BLaER1 (cell line): ENCODE results near the gene KMT5C.

Experiments
- H3K27ac ChIP-seq: shearing (Covaris generic); formaldehyde crosslinking; 2 replicates; pipeline ENCODE4 v1.8.1; 2022
- H3K27me3 ChIP-seq: shearing (Covaris generic); formaldehyde crosslinking; 2 replicates; pipeline ENCODE4 v1.8.1; 2022
- H3K36me3 ChIP-seq: shearing (Covaris generic); formaldehyde crosslinking; 2 replicates; pipeline ENCODE4 v1.8.1; 2022
- H3K4me1 ChIP-seq: shearing (Covaris generic); formaldehyde crosslinking; 2 replicates; pipeline ENCODE4 v1.8.1; 2022
- H3K4me2 ChIP-seq: shearing (Covaris generic); formaldehyde crosslinking; 2 replicates; pipeline ENCODE4 v1.8.1; 2022
- H3K4me3 ChIP-seq: shearing (Covaris generic); formaldehyde crosslinking; 2 replicates; pipeline ENCODE4 v1.8.1; 2022
- H3K9ac ChIP-seq: shearing (Covaris generic); formaldehyde crosslinking; 2 replicates; pipeline ENCODE4 v1.8.1; 2022
- H3K9me3 ChIP-seq: shearing (Covaris generic); formaldehyde crosslinking; 2 replicates; pipeline ENCODE4 v1.8.1; 2022
- H4K20me1 ChIP-seq: shearing (Covaris generic); formaldehyde crosslinking; 2 replicates; pipeline ENCODE4 v1.8.1; 2022
- Cebpa-rat ChIP-seq: shearing (Covaris generic); IDR thresholded peaks from 2 replicates; pipeline ENCODE4 v1.8.1; 2022

Gene KMT5C

DNA sequence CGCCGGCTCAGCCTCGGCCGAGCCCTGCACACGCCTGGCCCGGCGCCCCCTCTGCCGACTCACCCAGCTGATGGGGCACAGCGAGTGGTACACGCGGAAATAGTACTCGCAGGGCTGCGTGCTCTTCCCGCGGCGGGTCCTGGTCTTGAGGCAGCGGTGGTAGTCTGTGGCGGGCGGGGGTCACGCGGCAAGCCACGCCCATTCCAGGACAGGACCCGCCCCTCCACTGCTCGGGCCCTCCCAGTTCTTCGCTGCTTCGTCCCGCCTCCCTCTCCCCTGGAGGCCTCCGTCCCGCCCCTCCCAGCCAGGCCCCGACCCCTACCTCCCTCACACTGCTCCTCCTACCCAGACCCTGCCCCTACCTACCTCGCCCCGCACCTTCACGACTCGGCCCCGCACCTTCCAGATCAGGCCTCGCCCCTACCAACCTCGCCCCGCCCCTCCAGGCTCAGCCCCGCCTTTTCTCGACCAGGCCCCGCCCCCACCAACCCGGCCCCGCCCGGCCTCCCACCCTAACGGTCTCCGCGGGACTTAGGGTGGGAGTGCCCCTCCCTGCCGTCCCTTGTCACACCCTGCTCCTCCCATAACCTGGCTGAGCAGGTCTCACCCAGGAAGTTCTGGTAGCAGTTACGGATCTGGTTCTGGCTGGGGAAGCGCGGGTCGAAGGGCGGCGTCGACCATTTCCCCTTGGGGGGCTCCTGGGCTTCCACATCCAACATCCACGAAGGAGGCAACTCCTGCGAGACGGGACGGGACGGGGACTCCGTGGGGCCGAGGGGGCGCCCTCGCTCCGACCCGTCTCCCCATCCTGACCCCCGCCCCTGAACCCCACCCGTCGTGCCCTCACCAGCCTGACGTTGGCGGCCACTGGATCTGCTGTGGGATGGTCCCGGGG, 14.4 kb downstream of the KMT5C start:
- peaks cover 4% of the 10 kb centered on the region; the same call in 1 of the 2 replicates for H4K20me1 ChIP-seq
- H3K4me2 ChIP-seq: peak overlapping the region; percentile 98
- peaks cover 65% of the 10 kb centered on the region for H3K27me3 ChIP-seq
- H3K9me3 ChIP-seq: no peaks in the 10 kb centered on the region
- H3K4me3 ChIP-seq: peak overlapping the region; percentile 65
- no peaks in the 10 kb centered on the region for H3K36me3 ChIP-seq
- no peak overlapping the region for H3K27ac ChIP-seq
- peak overlapping the region; percentile 41; the same call in 1 of the 2 replicates for H3K9ac ChIP-seq
- peaks cover 50% of the 10 kb centered on the region for H3K4me1 ChIP-seq
- TF ChIP-seq Cebpa-rat: no peak

DNA sequence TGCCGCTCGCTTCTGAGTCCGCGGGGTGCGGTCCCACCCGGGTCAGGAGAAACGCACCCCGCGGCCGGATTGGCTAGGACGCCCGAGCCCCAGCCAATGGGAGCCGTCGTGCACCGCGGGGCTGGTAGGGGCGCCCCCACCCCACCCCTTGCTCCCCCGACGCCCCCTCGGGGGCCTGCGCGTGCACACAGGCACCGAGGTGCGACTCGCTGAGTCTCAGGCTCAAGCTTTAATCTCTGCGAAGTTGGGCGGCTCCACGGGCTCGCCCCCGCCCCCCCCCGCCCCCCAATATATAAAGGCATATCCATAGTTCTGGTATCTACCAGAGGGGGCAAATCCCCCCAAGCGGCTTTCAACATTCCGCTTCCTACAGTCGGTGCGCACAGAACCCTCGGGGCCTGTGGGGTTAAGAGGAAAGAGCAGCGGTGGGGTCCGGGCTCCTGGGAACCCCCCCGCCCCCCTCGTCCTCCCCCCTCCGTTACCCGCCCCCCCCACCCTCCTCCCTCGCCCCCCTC, 15.1 kb downstream of the KMT5C start, which contains the start of gene COX6B2:
TSS of gene COX6B2 (minus strand) at position 22 of the 515 bp plus-strand sequence. CDS start 198 bp downstream, outside the sequence.
- H3K4me3 ChIP-seq: peak within 1 kb of the TSS; percentile 65
- H3K36me3 ChIP-seq: no peaks in the 10 kb centered on the region
- peaks cover 4% of the 10 kb centered on the region; the same call in 1 of the 2 replicates for H4K20me1 ChIP-seq
- H3K27ac ChIP-seq: no peak within 1 kb of the TSS
- no peaks in the 10 kb centered on the region for H3K9me3 ChIP-seq
- H3K4me2 ChIP-seq: peak within 1 kb of the TSS; percentile 98
- no peak for TF ChIP-seq Cebpa-rat
- H3K9ac ChIP-seq: peak within 1 kb of the TSS; percentile 41; the same call in 1 of the 2 replicates
- H3K4me1 ChIP-seq: peaks cover 42% of the 10 kb centered on the region
- H3K27me3 ChIP-seq: peaks cover 65% of the 10 kb centered on the region

DNA sequence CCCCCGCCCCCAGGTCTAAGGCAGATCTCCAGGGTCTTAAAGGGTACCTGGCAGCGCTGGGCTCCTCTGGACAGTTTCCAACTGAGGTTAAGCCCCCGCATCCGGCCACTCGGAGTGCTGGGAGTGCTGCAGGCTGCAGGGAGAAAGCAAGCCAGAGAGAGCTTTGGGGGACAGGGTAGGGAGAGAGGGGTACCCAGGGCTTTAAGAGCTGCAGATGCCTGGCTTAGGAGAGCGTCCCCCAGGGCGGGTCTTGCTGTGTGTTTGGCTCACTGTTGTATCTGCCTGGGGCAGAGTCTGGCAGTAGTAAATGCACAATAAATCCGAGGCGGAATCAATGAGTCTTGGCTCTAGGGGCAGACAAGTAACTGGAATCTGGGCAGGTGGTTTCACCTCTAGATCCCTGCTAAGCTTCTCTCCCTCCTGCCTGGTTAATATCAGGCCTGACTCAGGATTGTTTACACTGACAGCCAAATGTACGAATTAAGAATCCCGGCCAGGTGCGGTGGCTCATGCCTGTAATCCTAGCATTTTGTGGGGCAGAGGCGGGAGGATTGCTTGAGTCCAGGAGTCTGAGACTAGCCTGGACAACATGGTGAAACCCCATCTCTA, 15.6 kb downstream of the KMT5C start:
- Histone ChIP-seq H3K36me3 (no peaks in the 10 kb centered on the region), H3K4me3 (no peak overlapping the region), H3K27me3 (peaks cover 65% of the 10 kb centered on the region), H3K9ac (no peak overlapping the region), H3K4me1 (peaks cover 41% of the 10 kb centered on the region), H4K20me1 (peaks cover 4% of the 10 kb centered on the region; the same call in 1 of the 2 replicates), H3K4me2 (no peak overlapping the region), H3K9me3 (no peaks in the 10 kb centered on the region), H3K27ac (no peak overlapping the region)
- TF ChIP-seq Cebpa-rat: no peak

DNA sequence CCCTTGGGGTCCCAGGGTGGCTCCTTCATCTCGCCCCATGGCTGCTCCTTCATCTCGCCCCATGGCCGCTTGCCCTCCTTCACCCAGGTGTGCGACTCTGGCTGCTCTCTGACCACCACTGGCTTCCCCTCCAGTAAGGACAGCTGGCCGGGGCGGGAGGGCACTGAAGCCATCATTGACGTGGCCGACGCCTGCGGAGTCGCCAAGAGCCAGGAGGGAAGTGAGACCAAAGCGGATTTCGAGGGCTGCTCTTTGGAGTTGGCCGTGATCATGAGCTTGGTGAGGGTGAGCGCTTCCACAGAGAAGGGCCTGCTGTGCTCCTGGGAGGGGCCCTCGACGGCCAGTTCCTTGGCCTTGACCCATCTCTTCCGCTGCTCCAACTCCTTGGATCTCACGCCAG, 18.8 kb downstream of the KMT5C start:
- Histone ChIP-seq H4K20me1 (peaks cover 4% of the 10 kb centered on the region; the same call in 1 of the 2 replicates), H3K4me3 (no peak overlapping the region), H3K4me1 (peaks cover 18% of the 10 kb centered on the region), H3K9ac (no peak overlapping the region), H3K27ac (no peak overlapping the region), H3K36me3 (no peaks in the 10 kb centered on the region), H3K9me3 (no peaks in the 10 kb centered on the region), H3K4me2 (no peak overlapping the region), H3K27me3 (peaks cover 40% of the 10 kb centered on the region)
- TF ChIP-seq Cebpa-rat: no peak

DNA sequence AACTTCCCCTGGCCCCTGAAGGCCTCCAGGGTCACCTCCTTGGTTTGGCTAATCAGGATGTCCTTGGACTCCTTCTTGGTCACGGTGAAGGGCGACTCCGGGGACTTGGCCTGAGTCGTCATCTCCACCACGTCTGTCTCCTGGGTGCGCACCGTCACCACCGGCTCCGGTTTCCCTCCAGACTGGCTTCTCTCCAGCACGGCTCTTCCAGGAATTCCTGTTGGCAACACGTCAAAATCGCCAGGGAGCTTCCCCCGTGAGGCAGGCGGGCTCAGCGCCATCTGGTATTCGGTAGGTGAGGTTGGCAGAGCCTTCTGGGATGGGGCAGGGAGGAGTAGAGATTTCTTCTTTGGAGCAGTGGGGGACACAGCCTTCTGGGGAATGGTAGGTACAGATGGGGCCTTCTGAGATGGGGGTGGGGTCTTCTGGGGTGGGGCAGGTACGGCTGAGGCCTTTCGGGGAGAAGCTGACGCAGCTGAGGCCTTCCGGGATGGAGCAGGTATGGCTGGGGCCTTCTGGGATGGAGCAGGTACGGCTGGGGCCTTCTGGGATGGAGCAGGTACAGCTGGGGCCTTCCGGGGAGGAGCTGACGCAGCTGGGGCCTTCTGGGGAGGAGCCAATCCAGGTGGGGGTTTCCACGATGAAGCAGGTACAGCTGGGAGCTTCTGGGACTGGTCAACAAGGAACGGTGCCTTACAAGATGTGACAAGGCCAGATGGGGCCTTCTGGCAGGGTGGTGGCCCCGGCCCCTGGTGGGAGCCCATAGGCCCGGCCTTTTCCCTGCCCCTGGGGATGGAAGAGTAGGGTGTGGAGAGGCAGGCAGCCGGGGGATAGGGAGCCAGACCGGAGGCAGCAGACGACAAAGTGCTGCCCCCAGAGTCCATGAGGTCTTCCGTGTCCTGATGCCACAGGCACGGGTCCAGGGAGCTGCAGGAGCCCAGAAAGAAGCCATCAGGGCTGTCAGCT, 19.6 kb downstream of the KMT5C start:
- no peak overlapping the region for H3K9ac ChIP-seq
- H3K36me3 ChIP-seq: no peaks in the 10 kb centered on the region
- H3K27me3 ChIP-seq: peaks cover 33% of the 10 kb centered on the region
- H3K4me1 ChIP-seq: peaks cover 17% of the 10 kb centered on the region; the same call in 1 of the 2 replicates
- H3K4me3 ChIP-seq: no peak overlapping the region
- H4K20me1 ChIP-seq: peaks cover 4% of the 10 kb centered on the region; the same call in 1 of the 2 replicates
- no peak for TF ChIP-seq Cebpa-rat
- no peak overlapping the region for H3K27ac ChIP-seq
- no peaks in the 10 kb centered on the region for H3K9me3 ChIP-seq
- H3K4me2 ChIP-seq: no peak overlapping the region

DNA sequence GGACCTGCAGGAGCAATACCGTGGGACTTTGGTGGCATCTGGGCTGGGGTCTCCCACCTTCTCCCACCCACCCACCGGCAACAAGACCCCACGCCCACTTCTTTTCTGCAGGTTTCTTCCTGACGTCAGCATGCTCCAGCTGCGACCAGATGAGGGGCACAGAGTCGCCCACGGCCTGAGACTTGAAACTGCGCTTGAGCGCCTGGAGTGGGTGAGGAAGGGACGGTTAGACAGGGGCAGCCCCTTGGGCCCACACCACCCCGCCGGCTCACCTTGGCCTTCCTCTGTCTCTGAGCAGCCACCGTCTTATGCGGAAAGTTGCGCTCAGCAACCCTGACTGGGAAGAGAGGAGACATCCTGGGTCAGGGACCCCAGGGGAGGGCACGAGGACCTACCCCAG, 21.2 kb downstream of the KMT5C start:
- Histone ChIP-seq H3K27me3 (peaks cover 17% of the 10 kb centered on the region), H4K20me1 (no peaks in the 10 kb centered on the region; the same call in 1 of the 2 replicates), H3K4me1 (peaks cover 7% of the 10 kb centered on the region; the same call in 1 of the 2 replicates), H3K9ac (no peak overlapping the region), H3K9me3 (no peaks in the 10 kb centered on the region), H3K4me2 (no peak overlapping the region), H3K27ac (no peak overlapping the region), H3K36me3 (no peaks in the 10 kb centered on the region), H3K4me3 (no peak overlapping the region)
- TF ChIP-seq Cebpa-rat: no peak

DNA sequence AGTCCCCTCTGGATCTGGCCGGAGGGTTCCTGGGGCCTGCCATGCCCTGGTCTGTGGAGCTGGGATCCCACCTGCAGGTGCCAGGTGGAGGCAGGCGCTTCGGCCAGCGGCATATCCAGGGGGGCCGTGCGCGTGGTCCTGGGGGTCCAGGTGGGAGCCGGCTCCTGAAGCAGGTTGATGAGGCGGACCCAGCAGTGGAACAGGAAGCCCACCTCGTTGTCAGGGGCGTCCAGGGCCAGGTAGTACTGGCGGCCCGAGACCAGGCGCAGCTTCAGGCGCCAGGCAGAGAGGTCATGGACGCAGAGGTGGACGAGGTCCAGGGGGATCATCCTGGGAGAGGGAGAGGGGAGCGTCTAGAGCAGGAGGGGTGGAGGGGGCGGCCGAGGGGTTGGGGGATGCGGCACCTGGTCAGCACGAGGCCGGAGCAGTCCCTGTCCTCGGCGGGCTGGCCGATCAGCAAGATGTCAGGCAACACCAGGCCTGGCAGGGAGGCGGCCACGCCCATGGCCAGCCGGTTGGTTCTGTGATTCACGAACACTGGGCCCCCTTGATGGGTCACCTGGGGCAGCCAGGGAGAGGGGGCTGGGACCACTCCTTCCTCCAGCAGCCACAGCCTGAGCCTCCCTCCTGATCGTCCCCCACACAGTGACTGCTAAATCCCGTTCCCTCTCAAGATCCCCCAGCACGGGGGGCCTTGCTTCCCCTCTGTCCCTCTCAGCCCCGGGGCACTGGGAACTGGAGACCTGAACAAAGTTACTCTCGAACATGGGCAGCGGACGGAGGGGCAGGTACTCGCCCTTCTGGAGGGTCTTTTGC, 22.7 kb downstream of the KMT5C start:
- H3K27me3 ChIP-seq: peaks cover 10% of the 10 kb centered on the region
- H3K9ac ChIP-seq: no peak overlapping the region
- H3K36me3 ChIP-seq: no peaks in the 10 kb centered on the region
- no peaks in the 10 kb centered on the region for H3K9me3 ChIP-seq
- no peak for TF ChIP-seq Cebpa-rat
- no peak overlapping the region for H3K4me3 ChIP-seq
- 0 out of 2 replicates have a peak, but pooled peaks cover 4% of the 10 kb centered on the region for H3K4me1 ChIP-seq
- H4K20me1 ChIP-seq: no peaks in the 10 kb centered on the region
- no peak overlapping the region for H3K27ac ChIP-seq
- H3K4me2 ChIP-seq: no peak overlapping the region

DNA sequence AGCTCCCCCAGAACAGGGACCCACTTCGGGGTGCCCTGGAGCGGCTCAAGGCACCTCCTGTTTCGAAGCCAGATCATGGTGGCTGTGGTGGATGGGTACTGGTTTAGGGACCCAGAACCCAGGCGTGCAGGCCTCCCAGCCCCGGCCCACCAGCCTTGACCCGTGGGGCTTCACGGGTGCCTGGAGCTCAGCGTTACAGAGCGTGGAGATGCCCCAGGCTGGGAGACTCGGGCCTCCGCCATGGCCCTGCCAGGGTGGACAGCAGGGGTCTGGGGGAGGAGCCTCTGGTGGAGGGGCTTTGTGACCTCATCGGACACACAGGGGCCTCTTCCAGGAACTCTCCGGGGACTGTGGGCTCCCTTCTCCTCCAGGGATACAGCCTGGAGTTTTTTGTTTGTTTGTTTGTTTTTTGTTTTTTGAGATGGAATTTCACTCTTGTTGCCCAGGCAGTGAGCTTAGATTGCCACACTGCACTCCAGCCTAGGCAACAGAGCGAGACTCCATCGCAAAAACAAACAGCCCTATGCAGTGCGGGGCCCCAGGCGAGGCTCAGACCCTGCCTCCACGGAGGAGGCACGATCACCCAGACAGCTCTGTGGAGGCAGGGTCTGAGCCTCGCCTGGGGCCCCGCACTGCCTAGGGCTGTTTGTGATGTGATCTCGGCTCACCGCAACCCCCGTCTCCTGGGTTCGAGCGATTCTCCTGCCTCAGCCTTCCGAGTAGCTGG, 23.5 kb downstream of the KMT5C start, which contains the start of gene GARIN5B:
TSS of gene GARIN5B (minus strand) at position 271 of the 727 bp plus-strand sequence. CDS start at position 77, 194 bp downstream.
- Histone ChIP-seq H4K20me1 (0 out of 2 replicates have a peak, but pooled peaks cover under 1% of the 10 kb centered on the region), H3K9ac (no peak within 1 kb of the TSS), H3K4me1 (0 out of 2 replicates have a peak, but pooled peaks cover 4% of the 10 kb centered on the region), H3K36me3 (no peaks in the 10 kb centered on the region), H3K9me3 (no peaks in the 10 kb centered on the region), H3K4me2 (no peak within 1 kb of the TSS), H3K27me3 (peaks cover 16% of the 10 kb centered on the region), H3K27ac (no peak within 1 kb of the TSS), H3K4me3 (no peak within 1 kb of the TSS)
- no peak for TF ChIP-seq Cebpa-rat
